HTR-8/SVneo (cell line): ENCODE data around the gene NFAT5.

ENCODE experiments used
- DNase-seq: peaks from one replicate; pipeline ENCODE4 v3.0.0; 2011; ENCODE audit warnings: low spot score, mixed read lengths; ENCODE audit not compliant: insufficient read length
- FAIRE-seq: peaks from 2 replicates; lab custom pipeline; 2011; peaks lifted over from hg19 to GRCh38; lab: Jason Lieb, UNC

Gene NFAT5

GRCh38 chr16:69691980-69692911, 126.5 kb downstream of the NFAT5 start:
- DNase-seq (no peak), FAIRE-seq (peak; percentile 23)

GRCh38 chr16:69693916-69694315, 128.2 kb downstream of the NFAT5 start:
- FAIRE-seq, result no peak
- DNase-seq, result no peak

GRCh38 chr16:69698404-69698803, 132.6 kb downstream of the NFAT5 start:
- FAIRE-seq (no peak), DNase-seq (no peak)

GRCh38 chr16:69699915-69700314, 134.1 kb downstream of the NFAT5 start:
- no peak for DNase-seq
- no peak for FAIRE-seq

GRCh38 chr16:69701452-69701851, 135.7 kb downstream of the NFAT5 start:
- FAIRE-seq, result no peak
- no peak for DNase-seq

GRCh38 chr16:69701866-69702265, 136.1 kb downstream of the NFAT5 start:
- FAIRE-seq (no peak), DNase-seq (no peak)

GRCh38 chr16:69703638-69704037, 137.9 kb downstream of the NFAT5 start:
- DNase-seq (no peak), FAIRE-seq (no peak)

- no peak for FAIRE-seq
- no peak for DNase-seq
These were observed 140.6 kb downstream of the NFAT5 start for GRCh38 chr16:69706256-69706974.

GRCh38 chr16:69706975-69707340, 141.2 kb downstream of the NFAT5 start:
- no peak for FAIRE-seq
- DNase-seq, result no peak

- FAIRE-seq, result no peak
- DNase-seq, result no peak
These were observed 142.3 kb downstream of the NFAT5 start for GRCh38 chr16:69707920-69708683.

GRCh38 chr16:69709456-69710084, 143.8 kb downstream of the NFAT5 start:
- peak; percentile 74 for DNase-seq
- FAIRE-seq, result no peak

- no peak for FAIRE-seq
- DNase-seq, result peak; percentile 43
These were observed 145.5 kb downstream of the NFAT5 start for GRCh38 chr16:69711115-69711740.

- FAIRE-seq (no peak), DNase-seq (no peak)
These were observed 146.5 kb downstream of the NFAT5 start for GRCh38 chr16:69712277-69712676.

GRCh38 chr16:69712914-69713581, 147.3 kb downstream of the NFAT5 start:
- FAIRE-seq (no peak), DNase-seq (no peak)

- no peak for DNase-seq
- FAIRE-seq, result no peak
These were observed 151.3 kb downstream of the NFAT5 start for GRCh38 chr16:69717066-69717465.

GRCh38 chr16:69718111-69718764, 152.5 kb downstream of the NFAT5 start:
- no peak for FAIRE-seq
- no peak for DNase-seq

GRCh38 chr16:69720822-69721430, 155.2 kb downstream of the NFAT5 start:
- no peak for FAIRE-seq
- no peak for DNase-seq

- DNase-seq (no peak), FAIRE-seq (no peak)
These were observed 155.7 kb downstream of the NFAT5 start for GRCh38 chr16:69721441-69721957.
